Breast epithelium (tissue), 3 donors: ENCODE data around the gene GAB2.

ENCODE experiments used
- POLR2A ChIP-seq: fragments of 450-650 bp; IDR thresholded peaks from one replicate; pipeline ENCODE4 v1.6.1; 2016; ENCODE audit warnings: antibody characterized with exemption, mild to moderate bottlenecking, moderate library complexity
- POLR2AphosphoS5 ChIP-seq, 3 donors: sonication (generic); formaldehyde crosslinking; IDR thresholded peaks; one replicate each; pipeline ENCODE4 v1.6.1; 2017; ENCODE audit warnings: antibody characterized with exemption in 3 of 3
- TF ChIP-seq, protein P1 (sequence below), 3 donors: fragments of 450-650 bp; IDR thresholded peaks; one replicate each; pipeline ENCODE4 v1.5.1; 2016 to 2017; ENCODE audit warnings: antibody characterized with exemption in 3 of 3, mild to moderate bottlenecking in 3 of 3, moderate library complexity in 3 of 3

- TF ChIP-seq, protein P1, sequence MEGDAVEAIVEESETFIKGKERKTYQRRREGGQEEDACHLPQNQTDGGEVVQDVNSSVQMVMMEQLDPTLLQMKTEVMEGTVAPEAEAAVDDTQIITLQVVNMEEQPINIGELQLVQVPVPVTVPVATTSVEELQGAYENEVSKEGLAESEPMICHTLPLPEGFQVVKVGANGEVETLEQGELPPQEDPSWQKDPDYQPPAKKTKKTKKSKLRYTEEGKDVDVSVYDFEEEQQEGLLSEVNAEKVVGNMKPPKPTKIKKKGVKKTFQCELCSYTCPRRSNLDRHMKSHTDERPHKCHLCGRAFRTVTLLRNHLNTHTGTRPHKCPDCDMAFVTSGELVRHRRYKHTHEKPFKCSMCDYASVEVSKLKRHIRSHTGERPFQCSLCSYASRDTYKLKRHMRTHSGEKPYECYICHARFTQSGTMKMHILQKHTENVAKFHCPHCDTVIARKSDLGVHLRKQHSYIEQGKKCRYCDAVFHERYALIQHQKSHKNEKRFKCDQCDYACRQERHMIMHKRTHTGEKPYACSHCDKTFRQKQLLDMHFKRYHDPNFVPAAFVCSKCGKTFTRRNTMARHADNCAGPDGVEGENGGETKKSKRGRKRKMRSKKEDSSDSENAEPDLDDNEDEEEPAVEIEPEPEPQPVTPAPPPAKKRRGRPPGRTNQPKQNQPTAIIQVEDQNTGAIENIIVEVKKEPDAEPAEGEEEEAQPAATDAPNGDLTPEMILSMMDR (IDR thresholded peaks at IDR 0.05): no peak
- TF ChIP-seq POLR2A (no peak), POLR2AphosphoS5 (IDR thresholded peaks at IDR 0.05) (no peak)
Observed at GRCh38 chr11:78465169-78465942, 47.7 kb upstream of the GAB2 start.
